GM21515 (cell line): ENCODE results near the gene FABP6.

Source experiments
- ATAC-seq: cut with Tn5 transposase; IDR thresholded peaks from one replicate; pipeline ENCODE4 v1.9.1; 2021; ENCODE audit not compliant: unreplicated experiment

FABP6 gene

DNA sequence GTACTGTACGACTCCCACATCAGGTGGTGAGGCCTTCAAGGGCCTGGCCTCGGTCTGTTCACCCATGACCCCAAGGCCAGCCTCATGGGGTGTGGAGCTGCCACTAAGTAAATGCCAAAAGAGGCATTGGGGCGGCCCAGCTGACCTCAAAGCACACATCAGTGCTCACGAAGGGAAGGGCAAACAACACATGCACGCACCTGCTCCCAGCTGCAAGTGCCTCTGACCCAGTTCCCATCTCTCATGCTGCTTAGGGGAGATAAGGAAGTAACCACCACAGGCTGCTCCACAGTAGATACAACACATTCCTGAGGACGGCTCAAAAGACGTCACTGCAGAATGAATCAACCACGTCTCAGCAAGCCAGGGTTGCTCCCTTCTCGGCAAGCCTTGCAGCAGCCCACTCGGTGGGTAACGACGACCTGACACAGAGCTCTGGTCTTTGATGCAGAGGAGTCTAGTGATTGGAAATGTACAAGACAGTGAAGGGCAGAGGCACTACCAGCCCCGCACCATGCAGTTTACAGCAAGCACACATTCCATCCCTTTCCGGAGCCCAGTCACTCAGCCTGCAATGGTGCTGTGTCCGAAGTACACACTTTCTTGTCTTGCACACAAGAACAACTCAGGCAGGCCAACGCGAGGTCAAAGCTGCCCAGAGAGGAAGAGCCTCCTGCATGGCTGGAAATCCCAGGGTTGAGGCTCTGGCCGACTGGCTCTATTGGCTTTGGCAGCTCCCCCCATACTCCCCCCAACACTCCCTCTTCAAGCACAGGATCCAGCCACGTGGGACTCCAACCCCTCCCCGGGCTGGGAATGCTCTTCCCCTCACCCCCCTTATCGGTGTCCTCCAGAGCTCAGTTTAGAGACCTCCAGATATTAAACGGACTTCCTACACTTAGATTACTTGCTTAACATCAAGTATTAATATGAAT lies 31.8 kb downstream of the FABP6 start:
- no peak for ATAC-seq

DNA sequence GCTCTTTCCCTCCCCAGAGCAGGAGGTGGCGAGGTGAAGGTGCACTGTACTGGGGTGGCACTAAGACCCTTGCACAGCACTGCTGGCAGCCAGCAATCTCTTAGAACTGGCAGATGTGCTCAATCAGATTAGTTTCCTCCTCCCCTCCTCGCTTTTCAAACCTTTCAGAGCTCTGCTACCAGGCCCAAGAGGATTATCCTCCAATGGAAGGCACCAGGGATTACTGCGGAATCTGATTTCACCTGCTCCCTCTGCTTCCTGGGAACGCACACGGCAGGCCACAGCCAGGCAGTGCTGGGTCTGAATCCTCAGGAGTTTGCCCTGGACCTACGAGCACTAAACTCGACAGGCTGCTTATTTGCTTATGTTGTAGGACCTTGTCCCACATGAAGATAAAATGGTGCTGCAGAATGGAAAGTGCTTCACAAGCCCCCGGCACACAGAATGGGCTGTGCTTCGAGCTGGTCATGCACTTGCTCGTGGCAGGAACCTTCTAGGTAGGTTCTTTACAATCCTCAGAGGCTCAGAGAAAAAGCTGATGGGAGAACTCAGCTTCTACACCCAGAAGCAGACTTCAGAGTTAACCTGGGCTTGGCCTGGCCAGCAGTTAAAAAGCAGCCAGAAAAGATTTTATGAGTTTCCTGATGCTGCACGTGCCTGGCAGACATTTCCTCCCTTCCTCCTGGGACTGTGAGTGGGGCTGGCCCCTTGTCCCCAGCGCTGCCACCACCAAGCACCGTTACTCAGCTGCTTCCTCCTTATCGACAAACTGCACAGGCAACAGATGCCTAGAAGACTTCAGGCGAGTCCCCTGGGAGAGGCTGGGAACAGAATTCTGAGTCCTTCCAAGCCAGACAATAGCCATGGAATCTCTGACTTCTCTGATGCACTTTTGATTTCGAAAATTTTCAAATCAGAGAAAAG lies 33.1 kb downstream of the FABP6 start:
- no peak for ATAC-seq

DNA sequence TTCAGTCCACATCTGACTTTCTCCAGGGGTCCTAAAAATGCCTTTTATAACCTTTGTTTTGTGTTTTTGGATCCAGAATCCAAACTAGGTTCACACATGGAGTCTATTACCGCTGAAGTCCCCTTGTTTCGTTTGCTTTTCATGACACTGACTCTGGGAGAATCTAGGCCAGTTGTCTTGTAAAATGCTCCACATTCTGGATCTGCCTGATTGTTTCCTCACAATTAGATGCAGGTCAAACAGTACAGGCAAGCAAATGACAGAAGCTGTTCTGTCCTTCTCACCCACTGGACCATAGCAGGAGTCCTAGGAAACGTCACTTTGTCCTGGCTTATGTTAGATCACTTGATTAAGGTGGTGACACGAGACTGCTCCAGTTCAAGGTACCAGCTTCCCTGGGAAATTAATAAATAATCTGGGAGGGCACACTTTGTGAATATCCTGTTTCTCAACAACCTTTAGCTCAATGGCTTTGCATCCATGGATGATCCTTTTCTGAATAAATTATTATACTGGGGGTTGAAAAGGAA lies 34.1 kb downstream of the FABP6 start:
- ATAC-seq = no peak

DNA sequence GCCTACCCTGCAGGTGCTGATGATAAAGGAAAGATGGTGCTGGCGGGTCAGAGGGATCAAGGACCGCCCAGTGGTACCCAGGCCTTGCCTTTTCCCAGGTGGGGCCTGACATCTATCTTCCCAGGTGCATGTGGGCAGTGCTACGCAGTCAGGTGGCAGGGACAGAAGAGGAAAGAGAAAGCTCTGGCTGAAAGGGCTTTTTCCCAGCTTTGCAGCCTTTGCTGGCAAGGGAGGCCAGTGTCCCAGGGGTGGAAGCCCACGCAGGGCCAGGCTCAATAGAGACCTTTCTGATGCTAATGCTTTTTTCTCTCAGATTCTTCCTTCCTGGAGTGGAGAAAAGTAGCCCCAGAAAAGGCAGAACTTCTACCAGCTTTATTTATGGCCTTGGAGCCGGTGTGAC lies 36.7 kb downstream of the FABP6 start:
- no peak for ATAC-seq

DNA sequence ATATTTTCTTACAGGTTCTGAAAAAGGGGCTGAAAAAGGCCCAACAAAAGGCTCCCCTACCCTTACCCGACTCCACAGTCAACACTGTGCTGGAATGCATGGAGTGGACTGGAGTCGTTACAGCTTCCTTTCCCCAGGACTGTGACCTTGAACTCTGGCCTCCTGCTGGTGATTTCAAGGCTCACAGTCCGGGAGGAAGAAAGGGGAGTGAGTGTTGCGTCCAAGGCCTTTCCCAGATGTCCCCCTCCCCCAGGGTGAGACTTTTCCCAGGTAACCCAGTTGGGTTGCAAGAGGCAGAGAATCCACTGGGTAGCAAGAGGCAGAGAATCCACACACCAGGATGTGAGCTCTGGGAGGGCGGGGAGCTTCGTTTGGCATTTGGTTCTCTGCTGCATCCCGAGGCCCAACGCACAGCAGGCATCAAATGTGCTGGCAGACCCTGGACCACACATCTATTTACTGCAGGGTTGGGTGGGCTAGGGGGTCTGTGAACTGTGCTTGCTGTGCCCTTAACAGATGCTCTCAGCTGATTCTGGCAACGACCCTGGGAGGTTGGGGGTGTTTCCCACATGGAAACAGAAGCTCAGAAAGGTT lies 37.5 kb downstream of the FABP6 start:
- ATAC-seq = no peak

DNA sequence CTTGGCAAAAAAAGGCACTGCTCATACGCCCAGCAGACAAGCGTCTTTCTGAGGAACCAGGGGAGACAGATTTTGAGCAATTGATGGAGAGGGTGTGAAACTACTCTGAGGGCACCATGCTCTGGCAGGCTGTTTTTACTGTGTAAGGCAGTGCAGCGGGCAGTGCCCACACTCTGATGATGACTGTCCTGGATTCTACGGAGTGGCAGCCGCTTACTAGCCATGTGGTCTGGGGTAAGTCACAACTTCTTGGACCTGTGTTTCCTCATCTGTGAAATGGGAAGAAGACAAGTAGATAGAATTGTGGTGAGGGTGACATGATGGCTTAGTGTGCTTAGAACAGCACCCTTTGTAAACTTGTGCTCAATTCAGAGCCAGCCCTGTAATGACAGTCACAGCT lies 38.8 kb downstream of the FABP6 start:
- ATAC-seq = no peak

DNA sequence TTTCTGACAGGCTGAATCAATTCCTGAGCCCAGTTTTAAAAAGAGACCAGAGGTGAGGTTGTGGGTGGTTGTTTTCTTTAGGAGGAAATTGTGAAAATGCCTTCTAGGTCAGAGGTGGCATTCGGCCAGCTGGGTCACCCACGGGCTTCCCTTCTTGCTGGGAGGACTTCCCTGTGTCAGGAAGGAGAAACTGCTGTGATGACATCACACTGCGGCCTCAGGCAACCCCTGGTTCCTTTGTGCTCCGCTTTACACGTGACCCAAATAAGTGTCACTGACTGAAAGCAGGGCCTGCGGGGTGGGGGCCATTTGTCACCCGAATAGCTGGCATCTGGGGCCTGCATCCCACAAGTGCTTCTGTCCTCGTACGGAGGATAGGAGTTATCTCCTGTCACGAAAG lies 39.7 kb downstream of the FABP6 start:
- no peak for ATAC-seq

DNA sequence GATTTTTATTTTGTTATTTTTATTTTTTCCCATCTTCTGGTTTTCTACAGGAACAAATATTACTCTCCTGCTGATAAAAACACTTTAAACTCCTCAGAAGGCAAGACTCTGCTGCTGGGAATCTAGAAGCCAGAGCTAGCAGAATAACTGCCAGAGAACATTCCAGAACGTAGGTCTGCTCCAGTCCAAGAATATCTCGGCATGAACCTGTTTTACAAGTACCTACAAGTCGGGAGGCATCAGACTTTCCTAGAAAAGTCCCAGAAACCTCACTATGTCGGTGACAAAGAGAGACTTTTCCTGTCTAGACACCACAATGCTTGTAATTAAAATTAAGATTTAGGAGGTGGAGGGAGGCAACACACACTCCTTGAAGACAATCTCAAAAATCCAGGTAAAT lies 41.4 kb downstream of the FABP6 start:
- ATAC-seq = no peak

DNA sequence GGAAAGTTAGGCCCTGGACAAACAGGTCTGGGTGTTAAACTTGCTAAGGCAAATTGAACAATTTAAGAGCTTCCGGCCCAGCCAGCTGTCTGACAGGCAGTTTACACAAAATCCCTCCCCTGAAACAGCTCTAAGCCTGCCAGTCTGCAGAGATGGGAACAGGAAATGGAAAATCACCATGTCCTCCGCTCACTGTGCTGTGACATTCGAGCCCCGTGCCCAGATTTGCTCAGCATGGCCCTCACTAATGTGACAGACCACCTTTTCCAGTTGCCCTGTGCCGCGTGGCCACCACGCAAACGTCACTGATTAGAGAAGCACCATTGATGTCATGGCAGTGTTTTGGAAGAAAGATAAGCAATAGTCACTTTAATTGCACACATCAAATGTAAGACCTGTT lies 42.1 kb downstream of the FABP6 start:
- ATAC-seq = no peak

DNA sequence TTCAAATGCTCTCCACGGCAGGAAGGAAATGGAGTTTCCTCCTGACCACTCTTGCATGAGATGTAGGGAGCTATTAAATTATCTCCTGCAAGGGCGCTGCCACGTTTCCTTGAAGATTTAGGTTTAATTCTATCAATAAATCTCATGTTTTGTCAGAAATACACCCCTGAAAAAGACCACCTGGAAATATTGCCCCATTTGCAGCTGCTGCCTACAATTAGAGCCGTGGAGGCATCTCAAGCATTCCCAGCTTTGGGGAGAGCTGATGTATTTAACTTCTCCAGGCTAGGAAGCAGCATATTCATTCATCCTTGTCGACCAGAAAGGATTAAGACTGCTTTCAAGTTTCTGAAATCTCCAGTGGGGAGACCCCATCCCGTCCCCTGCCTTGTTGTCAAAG lies 42.5 kb downstream of the FABP6 start:
- ATAC-seq = no peak

DNA sequence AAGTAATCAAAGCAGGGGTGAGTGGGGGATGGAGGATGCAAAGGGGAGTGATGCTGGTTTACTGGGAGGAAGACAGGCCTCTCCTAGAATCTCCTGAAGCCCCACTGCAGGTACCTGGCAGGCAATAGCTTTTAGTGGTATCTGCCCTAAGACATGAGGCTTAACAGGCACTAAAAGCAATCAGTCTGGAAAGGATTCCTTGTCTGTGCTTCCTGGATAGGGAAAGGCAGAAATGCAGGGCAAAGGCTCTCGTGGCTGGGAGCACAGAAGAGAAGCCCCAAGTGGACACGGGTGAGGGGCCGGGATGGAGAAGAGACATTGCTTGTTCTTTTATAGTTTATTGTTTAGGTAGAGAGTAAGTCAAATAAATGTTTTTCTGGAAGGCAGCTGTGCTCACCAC lies 43.0 kb downstream of the FABP6 start:
- no peak for ATAC-seq

DNA sequence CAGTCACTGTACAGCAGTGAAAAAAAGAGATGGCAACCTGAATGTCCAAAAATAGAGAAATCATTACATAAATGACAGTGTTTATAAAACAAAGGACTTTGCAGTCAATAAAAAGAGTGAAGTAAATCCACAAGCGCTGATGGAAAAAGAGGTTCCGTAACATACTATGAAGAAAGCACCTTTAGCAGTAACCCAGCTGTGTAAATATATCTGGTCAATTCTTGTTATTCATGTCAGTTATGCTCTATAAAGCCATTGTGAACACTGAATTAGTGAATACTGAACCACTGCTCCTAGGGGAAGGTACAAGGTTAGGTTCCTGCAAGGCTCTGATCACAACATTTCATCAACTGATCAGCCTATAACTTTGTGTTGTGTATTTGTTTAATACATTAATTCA lies 43.6 kb downstream of the FABP6 start:
- ATAC-seq = no peak

DNA sequence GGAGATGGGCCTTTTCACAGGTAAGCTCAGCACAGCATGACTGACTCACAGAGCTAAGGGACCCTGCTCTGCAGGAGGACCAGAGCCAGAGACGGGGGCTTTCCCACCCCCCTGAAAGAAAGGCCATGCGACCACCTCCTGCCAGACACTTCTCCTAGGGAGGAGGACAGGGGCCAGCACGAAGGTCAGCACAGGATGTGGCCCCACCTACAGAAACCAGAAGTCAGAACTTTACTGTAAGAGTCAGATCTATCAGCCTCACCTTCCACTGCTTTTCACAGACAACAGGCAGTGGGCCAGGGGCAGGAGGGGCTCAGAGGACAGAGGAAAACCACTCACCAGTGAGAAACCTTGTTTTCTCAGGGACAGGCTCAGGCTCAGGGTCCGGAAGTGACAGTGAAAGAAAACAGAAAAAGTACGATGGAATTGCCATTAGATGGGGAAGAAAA lies 45.2 kb downstream of the FABP6 start:
- no peak for ATAC-seq

DNA sequence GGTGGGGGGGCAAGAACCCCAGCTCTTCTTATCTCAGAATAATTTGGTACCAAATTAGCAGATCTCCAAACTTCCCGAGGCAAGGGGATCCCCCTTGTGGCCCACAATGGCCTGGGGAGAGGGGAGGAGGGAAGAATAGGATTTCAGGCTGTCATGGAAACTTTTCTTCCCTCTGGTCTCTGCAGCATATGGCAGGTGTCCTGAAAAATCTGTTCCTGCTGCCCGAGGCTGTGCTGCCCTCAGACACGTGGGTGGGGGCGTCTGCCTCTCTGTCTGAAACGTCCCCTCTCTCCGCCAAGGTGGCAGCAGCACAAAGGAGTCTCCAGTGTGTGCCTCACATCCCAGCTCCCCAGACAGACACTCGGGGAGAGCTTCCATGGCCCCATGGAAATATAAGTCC lies 49.0 kb downstream of the FABP6 start:
- ATAC-seq = no peak

DNA sequence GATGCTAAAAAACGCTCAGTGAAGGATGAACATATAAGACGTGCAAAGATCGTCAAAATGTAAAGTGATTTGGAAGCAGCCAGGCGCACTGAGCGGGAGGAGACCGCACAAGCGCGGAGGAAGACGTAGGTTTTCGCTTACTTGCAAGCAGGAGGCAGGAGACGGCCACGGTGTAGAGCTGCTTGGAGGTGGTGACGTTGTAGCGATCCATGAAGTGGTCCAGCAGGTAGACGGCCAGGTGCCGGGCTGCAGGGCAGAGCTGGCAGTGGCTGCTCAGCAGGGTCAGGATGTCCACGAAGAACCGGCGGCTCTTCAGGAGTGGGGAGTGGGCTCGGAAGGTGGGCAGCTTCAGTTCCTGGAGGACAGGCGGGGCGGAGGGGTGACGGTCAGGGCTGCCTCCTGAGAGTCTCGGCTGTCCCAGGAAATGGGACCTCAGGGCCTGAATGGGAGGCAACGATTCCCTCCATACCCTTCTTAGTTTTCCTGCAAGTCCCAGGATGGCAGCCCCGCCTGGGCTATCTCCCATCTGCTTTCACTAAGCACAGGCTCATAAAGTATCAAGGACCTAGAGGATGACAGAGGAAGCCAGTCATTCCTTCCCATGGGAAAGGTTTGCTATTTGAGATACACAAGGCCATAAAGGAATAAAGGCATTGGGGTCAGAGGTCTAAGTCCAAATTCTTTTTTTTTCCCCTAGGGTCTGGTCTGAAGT lies 51.2 kb downstream of the FABP6 start:
- no peak for ATAC-seq

DNA sequence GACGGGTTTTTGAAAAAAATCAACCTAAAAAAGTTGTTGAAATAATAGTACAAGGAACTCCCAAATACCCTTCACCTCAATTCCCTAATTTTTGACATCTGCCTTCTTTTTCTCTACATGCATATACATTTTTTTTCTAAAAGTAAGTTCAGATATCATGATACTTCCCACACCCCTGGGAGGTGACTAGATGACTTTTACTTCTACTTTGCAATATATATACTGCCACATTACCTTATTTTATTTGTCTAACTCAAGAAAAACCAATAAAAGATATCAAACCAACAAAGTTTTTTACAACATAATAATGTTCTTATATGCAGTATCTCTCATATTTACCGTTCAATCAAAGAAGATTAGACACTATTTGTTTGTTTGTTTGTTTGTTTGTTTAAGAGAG lies 52.0 kb downstream of the FABP6 start:
- no peak for ATAC-seq

DNA sequence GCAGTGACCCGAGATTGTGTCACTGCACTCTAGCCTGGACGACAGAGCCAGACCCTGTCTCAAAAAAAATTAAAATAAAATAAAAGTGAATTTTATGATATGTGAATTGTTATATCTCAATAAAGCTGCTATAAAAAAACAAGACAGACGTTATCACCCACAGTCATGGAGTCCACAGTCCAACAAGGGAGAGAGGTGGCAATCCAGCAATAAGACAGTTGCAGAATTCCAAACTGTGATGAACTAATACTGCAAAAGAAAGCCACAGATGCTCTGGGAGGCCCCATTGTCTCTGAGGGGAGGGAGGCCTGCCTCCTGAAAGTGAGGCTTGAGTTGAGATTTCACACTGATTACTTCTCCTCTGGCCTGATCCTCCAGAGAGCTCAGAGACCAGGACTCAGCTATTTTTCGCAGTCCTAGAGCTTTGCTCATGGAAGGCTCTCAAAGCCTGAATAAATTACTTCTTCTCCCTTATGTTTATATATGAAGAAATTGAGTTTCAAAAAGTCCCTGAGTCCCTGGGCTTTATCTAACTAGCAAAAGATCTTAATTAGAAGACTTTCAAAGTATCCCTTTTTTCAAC lies 55.1 kb downstream of the FABP6 start:
- no peak for ATAC-seq

DNA sequence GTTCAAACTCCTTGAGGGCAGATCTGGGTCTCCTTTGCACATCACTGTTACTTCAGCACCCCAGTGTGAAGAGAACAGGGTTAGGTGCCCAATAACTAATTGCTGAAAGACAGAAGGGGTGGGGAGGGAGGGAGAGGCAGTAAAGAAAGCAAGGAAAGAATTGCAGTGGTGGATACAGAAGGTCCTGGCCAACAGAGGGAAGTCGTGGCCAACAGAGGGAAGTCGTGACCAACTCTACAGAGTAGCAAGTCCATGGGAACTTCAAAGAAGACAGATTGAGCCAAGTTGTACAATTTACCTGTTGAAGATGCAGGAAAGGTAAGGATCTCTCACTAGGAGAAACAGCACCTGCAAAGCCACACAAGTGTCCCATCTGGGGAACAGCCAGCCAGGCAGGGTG lies 56.0 kb downstream of the FABP6 start:
- ATAC-seq = no peak

DNA sequence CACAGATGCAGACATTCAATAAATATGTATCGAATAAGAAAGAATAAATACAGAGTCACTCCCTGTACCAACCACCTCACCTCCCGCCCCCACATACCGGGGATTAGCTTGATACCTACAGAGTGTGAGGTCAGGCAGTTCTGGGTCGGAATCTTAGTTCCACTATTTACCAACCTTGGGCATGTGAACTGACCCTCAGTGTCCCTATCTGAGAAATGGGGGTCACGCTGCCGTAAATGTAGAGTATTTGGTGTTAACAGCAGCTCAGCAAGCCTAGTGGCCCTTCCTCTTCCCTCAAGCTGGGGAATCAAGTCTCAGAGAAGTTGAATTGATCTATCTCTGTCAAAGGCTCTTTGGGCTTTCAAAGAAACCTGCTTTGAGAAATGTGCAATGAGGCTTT lies 57.6 kb downstream of the FABP6 start:
- no peak for ATAC-seq

DNA sequence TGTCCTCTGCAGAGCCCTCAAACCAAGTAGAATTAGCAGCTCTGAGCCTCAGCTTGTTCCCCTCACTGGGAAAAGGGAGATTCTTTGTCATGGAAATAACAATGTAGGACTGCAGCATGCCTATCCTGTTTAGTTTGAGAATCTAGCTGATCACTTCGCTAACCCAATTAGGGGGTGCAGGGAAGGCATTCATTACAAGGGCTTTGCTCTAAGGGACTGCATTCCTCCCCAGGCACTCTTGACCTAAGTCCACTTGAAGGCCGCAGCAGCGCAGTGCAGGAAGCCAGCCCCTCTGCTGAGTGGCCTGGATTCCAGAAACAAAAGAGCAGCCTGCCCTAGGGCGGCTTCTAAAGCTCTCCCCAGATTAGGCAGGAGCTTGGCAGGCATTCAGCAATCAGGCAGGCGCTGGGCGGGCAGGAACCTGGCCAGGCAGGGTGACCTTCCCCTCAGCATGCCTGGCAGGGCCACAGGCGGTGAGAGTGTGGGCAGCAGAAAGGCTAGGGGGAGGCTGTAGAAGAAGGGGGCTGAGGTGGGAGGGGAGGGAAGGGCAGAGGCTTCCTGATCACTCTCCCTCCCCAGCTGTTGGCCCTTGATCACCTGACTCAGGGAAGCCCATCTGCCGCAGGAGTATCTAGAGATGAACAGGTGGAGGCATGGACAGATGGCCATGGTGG lies 58.2 kb downstream of the FABP6 start:
- no peak for ATAC-seq
